HG02798 (cell line): ENCODE data around the gene LAMB3.

Experiments used
- ATAC-seq: cut with Tn5 transposase; IDR thresholded peaks from one replicate; pipeline ENCODE4 v1.9.1; 2021; ENCODE audit warnings: mild to moderate bottlenecking; ENCODE audit not compliant: unreplicated experiment, poor library complexity

LAMB3 gene

DNA sequence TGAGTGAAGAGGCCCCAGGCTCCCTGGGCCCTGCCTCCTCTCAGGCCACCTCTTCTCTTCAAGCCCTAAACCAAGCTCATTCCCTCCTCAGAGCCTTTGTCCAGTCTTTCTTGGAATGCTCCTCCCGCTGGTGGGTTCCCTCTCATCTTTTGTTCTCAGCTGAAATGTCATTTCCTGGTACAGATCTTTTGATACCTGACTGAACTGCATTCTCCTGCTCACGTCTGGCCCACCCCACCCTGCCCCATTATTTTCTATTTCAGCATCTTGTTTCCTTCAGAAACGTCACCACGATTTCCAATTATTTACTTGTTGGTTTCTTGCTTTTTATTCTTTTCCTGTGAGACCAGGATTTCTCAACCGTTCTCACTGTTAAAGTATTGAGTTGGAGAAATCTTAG lies 16.4 kb downstream of the LAMB3 start:
- no peak for ATAC-seq

DNA sequence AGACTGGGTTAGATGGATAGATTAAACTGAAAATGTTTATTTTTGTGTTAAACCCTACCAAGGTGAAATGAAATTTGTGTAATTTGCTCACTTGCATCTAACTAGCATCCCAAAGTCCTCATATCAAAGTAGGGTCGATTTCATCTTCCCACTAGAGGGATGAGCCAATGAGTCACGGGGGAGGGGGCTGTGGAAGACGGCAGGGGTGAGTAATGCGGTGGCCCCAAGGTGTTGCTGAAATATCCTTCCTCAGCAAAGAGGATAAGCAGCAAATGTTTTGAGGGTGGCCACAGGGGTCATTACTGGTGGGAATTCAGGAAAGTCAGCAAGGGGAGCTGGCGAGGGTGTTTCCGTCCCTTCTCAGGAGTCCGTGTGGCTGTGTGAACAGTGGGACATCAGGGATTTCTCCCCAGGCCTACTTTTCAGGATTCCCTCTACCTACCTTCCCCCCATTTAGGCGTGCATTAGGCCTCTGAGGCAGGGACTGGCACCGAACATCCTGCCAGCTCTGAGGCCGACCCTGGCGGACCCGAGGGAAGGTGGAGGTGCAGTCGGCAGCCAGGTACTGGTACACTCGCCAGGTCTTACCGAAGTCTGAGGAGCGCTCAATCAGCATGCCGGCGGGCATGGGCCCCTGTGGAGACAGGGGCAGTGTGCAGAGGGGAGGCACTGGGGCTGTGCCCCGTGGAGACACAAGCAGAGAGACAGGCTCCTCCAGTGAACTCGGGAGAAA lies 18.1 kb downstream of the LAMB3 start:
- ATAC-seq: no peak

DNA sequence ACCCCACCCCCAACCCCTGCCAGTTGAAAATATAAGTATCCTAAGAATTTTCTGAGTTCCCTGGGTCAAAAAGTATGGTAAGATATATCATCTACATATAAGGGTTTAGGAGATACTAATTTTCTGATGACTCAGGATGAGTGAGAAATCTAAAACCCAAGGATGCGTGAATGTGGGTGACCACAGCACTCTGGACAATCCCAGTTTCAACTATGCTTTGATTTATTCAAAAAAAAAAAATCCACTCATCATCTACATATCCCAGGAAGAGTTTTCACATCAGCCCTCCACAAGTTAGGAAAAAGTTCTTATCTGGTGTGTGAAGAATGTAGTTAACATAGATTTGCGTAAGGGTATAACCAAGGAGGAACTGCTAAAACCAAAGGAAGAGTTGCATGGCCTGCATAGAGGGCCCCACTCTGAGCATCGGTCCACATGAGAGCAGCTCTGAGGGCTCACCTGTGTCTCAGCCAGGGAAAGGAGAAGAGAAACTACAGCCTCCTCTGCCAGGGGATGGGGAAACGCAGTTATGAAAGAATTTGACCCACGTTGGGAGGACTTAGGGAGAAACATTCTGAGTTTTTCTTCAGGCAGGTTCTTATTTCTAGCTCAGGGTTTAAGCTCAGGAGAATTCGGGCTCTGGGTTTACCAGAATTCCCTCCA lies 18.8 kb downstream of the LAMB3 start:
- ATAC-seq: peak; percentile 67

DNA sequence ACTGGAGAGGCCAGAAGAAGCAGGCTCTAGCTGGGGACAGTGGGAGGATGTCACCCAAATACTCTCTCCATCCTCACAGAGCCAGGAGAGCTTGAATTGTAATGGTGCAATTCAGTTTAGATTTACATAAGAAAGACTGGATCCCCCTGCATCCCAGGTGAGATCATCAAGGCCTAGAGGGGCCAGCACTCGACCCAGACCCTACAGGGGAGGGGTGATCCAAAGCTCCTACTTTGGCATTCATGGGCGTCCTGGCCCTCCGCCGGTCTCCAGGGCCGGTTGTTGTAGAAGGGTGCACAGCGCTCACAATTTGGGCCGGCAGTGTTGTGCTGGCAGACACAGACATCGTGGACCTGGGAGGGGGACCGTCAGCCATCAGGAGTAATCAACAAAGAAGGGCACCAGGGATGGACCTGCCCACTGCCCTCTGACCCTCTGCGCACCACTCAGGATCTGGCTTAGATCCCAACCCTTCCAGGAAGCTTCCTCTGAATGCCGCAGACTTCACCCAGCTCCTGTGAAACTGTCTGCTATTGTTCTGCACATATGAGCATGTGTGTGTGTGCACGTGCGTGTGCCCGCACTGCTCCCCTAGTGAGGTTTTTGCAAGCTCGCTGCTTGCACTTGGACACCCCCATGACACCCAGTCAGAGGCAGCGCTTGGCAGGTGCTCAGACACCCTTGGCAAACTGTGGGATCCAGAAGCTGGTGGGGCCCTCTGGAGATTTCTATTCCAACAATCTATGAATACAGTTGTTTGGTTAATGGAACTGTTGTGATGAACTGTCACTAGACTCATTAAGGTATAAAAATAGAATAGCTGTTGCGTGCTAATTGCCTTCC lies 21.6 kb downstream of the LAMB3 start:
- no peak for ATAC-seq

DNA sequence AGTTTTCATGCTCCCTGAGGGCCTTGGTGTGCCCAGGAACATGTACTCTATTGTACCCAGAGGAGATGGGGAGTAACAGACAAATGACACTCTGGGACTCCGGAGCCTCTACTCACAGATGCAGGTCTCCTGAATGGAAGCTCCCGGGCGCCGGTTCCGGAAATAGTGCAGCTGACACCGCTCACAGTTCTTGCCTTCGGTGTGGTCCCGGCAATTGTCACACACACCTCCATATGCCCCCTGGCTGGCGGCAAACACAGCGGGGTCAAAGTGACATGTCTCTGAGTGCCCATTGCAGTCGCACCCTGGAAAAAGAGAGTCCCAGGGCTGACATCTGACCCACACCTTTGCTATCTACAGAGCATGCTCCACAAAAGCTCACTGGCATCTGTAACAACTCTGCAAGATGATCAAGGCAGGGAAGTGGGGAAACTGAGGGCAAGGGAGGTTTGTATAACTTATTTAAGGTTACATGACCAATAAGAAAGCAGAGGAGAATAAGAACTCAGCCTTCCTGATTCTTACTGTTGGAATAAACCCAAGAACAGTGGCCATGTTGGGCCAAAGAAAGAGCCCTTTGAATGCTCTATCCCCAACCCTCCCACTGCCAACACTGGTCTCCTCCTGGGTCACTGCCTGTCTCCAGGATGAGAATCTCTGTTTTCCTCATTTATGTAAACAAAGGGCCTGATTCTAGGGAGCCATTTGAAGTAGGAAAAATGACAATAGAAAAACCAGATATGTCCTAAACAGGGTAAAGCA lies 22.4 kb downstream of the LAMB3 start:
- no peak for ATAC-seq

DNA sequence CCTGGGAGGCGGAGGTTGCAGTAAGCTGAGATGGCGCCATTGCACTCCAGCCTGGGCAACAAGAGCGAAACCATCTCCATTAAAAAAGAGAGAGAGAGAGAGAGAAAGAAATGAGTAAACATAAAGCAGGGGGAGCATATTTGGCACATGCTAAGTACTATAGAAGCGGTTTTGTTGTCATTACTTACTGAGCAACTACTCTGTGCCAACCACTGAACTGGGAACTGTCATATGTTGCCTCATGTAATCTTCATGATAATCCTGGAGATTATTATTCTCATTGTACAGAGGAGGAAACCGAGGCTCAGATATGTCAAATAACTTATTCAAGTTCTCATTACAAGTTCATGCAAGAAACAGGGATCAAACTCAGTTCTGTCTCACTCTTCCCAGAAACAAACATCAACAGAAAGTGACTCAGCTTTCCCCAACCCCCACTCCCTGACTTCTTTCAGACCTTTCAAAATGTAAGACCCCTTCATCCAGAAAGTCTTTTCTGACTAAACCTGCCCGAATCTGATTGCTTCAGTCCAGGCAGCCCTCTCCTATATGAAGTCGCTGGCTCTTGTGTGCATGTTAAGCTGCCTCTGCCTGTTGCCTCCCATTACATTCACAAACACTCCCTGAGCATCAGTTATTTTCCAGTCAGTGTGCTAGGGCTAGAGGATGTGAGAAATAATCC lies 23.5 kb downstream of the LAMB3 start:
- no peak for ATAC-seq

DNA sequence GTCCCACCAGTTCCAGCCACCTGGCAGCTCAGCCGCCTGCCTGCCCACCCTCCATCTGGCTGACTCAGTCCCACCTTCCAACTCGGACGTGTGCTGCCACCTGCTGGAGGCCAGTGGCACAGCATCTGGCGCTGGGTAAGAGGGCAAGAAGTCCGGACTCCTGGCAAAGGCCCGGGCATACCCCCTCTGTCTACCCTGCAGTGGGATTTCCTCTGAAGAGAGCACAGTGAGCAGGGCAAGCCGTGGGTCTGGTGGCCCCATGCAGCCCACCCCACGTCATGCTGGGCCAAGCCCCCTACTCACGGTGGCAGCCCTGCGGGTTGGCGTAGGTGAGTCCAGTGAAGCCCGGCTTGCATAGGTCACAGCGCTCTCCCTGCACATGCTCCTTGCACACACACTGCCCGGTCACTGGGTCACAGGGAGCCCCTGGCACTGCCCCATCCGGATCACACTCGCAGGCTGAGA lies 24.5 kb downstream of the LAMB3 start:
- ATAC-seq: peak; percentile 79

DNA sequence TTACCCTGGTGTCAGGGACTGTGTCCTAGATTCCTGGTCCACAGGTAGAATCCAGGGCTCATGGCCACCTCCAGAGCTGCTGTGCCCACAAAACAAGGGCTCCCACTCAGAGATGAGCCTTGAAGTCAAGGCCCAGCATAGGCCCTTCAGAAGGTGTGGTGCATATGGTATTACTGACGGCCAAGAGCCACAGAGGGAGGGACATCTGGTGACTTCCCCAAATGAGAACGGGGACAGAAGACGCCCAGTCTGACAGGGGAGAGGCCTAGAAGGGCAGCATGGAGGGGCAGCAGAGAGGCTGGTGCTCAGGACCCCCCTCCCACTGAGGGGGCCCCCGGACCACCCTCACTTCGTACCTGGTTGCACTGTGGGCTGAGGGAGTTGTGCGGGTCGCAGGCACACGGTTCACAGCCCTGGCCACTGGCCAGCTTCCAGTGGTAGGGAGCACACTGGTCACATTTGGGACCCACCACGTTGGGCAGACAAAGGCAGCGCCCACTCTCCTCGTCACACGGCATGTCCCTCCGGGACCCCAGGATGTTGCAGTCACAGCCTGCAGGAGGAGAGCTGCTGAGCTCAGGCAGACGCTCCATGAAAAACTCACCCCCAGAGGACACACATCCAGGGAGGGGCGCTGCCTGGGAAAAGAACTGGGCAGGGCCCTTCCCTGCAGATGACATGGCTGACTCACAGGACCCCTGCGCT lies 25.0 kb downstream of the LAMB3 start:
- ATAC-seq: peak; percentile 7

DNA sequence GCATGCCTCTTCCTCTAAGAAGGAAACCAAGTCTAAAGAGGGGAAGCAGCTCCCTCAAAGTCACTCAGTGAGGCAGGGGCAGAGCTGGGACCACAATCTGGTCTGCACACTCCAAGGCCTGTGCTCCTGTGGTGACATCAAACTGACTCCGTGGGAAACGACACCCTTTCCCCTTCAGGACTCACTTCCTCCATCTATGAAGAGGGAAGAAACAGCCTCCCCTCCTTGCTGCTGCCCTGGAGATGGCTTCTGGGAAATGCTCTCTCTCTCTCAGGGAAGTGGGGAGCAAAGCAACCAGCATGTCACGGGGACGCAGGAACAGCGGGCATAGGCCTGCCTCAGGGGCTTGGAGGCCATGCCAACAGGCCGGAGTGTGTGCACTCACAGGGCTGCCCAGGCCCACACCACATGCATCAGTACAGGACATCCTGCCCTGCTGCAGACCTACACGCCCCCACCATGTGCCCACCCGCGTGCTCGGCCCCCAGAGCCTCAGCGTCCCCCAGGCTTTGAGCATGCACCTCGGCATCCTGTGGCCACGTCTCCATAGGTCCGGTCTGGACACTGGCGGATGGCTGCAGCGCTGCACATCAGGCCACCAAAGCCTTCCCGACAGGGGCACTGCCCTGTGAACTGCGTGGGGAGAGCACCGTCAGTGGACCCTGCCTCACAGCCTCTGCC lies 25.7 kb downstream of the LAMB3 start:
- ATAC-seq: no peak

DNA sequence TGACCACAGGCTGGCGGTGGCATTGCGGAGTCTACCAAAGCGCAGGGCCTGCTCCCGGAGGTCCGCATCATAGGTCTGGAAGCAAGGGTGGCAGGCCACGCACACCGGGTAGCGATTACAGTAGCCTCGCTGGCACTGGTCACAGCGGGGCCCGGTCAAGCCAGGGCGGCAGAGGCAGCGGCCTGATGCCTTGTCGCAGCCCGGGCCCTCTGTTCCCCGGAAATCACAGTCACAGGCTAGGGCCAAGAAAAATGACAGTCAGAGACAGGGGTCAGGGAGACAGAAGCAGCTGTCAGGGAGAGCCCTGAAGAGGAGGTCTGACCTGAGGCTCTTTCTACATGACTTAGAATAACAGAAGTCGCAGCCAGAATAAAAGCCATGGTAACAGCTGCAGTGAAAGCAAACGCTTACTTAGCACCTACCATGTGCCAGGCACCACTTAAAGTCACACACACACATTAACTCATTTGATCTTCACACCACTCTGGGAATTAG lies 26.4 kb downstream of the LAMB3 start:
- ATAC-seq: no peak

DNA sequence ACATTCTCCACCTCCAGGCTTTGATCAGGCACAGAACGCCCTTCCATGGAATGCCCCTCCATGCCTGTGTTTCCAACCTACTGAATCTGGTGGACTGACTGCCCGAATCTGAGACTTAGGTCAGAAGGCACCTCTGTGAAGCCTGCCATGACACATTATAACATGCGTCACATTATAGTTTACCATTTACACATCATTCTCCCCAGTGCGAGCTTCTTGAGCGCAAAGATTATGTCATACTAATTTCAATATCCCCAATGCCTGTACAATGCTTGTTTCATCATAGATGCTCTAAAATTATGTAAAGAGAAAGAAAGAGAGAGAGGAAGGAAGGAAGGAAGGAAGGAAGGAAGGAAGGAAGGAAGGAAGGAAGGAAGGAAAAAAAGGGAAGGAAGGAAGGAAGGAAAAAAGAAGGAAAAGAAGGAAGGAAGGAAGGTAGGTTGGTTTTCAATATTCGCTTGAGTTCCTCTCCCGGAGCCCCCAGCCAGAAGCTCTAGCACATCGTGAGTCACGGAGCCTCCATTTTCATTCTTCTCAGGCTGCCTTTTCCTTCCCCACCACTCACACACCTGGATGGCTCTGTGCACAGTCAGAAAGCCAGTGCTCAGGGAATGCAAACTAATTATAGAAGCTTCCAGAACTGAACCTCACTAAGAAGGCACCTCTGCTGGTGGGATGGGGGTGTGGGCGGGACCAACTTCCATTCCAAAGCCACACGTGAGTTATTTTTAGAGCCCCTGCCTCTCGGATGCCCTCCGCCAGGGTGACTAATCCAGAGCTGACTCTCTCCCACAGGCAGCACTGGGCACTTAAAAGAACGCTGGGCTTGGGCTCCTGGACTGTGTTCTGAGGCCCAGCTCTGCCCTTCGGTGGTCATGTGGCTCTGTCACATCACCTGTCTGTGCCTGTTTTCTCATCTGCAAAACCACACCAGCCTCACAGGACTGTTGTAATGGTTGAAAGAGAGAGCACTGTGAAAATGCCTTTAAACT lies 27.4 kb downstream of the LAMB3 start:
- ATAC-seq: no peak

DNA sequence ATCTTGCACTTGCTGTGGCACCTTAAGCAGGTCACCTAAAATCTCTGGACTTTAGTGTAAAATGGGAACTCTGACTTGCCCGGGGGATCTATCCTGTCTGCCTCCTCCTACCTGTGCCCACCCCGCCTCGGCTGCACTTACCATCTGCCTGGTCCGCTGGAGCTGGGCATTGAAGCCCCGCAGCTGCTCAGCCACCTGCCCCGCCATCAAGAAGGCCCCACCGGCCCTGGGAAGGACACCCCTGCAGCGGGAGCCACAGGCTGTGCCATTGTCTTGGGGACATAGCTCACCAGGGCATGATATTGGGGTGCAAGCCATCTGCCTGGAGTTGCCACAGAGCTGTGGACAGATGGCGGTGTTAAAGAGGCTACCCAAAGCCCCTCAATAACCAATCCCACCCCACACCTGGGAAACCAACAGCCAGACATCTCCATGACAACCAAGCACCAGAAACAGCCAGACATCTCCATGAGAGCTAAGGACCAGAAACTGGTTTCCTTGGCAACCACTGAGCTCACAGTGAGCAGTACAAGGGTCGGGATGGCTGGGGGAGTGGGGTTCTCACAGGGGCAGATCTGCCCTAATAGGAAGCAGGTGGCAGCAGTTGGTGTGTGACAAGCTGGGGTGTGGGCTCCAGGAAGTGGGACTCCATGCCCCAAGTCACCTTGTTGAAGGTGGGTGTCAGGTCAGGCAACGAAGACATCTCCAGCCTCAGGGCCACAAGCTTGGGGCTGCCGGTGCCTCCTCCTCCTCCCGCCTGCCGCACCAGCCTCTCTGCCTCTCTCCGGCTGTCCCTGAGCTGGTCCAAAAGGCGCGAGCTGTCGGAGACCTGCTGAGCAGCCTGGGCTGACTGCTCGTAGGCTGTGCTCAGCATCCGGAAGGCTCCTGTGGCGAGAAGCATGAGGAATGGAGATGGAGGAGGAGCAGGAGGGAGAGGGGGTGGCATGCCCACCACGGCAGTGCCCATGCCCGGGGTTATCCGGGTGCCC lies 29.1 kb downstream of the LAMB3 start:
- ATAC-seq: no peak

DNA sequence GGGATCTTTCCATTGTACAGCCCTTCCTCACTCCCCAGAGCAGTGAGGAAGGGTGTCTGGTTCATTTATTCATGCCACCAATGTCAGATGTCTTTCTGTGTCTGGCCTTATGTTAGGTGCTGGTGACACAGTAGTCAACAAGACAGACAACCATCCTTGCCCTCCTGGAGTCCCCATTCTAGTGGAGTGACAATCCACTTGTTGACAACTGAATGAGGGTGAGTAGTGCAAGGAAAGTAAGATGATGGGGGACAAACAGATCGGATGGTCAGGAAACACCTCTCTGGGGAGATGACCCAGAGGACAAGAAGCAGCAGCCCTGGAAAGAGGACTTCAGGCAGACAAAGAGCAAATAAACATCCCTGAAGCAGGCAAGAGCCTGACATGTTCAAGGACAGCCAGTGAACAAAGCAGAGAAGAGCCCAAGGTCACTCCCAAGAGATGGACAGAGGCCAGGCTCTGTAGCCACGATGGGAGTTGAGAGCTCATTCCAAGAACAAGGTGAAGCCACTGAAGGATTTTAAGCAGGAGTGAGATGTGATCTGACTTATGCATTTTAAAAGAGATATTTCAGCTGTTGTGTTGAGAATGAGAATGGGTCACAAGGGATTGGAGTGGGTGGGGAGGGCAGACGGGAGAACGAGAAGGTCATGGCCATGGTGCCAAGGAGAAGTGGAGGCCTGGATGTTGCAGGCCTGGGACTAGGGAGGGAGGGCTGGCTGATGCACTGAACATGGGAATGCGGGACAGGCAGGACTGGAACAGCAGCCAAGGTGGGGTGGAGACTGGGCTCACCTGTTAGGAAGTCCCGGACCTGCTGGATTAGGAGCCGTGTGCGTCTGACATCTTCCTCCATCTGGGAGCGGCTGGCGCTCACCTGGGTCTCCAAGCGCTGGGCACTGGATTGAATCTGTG lies 30.2 kb downstream of the LAMB3 start:
- no peak for ATAC-seq

DNA sequence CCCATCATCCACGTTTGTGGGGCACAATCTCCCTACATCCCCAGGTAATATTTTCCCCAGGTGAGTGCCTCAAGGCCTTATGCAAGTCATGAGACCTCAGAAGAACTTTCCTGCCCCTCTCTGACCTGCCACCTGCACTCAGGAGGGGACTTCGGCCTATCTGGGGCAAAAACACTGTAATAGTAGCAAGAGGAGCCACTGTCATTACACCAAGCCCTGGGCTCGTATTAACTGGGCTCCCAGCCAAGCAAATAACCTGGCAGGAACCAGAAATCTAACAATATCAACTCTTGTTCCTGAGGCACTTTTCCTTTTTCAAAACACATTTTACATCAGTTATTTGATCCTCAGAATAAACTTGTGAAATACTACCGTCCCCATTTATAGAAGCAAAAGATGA lies 30.9 kb downstream of the LAMB3 start:
- no peak for ATAC-seq

DNA sequence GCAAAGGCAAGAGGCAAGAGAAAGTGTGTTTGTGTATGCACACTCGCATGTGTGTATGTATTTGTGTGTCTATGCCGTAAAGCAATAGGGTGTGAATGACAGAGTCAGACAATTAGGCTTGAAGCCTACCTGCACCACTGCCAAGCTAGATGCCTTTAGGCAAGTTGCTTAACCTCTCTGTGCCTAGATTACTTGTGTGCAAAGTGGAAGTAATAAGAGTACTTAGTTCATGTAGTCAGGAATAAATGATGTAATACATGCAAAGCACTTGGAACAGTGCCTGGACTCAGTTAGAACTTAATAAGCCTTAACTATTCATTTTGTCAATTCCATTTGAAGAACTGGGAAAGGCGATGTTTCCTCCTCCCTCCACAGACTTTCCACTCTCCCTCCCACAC lies 31.7 kb downstream of the LAMB3 start:
- ATAC-seq: no peak
